Spinal cord (tissue), 10 donors: ENCODE measurements around the gene RNASE8. TPM values are rescaled to one million over a fixed set of nuclear protein-coding genes. Genes with fewer than 3 reads are reported as not detected.
A peak's percentile ranks its signal among the peaks of the same experiment; 100 is the strongest.

Experiments
- DNase-seq, 6 donors: peaks; one replicate each; pipeline versions ENCODE4 v3.0.0 to v3.0.0-alpha.2; 2013 to 2015; ENCODE audit warnings: low spot score in 6 of 6, low read depth in 4 of 6
- H3K27ac ChIP-seq: one replicate; pipeline ENCODE4 v1.5.1; 2013; ENCODE audit warnings: low read depth, low read length, control low read depth
- H3K27me3 ChIP-seq: one replicate; pipeline ENCODE4 v1.6.1; 2013; ENCODE audit warnings: low read length; ENCODE audit not compliant: control insufficient read depth, insufficient read depth
- H3K36me3 ChIP-seq: one replicate; pipeline ENCODE4 v1.6.1; 2013; ENCODE audit warnings: low read length; ENCODE audit not compliant: control insufficient read depth, insufficient read depth
- H3K4me1 ChIP-seq: one replicate; pipeline ENCODE4 v1.6.1; 2013; ENCODE audit warnings: low read length; ENCODE audit not compliant: control insufficient read depth, insufficient read depth
- H3K4me3 ChIP-seq: one replicate; pipeline ENCODE4 v1.5.1; 2013; ENCODE audit warnings: low read depth, low read length, control low read depth
- H3K9me3 ChIP-seq: one replicate; pipeline ENCODE4 v1.6.1; 2013; ENCODE audit warnings: low read length; ENCODE audit not compliant: control insufficient read depth, insufficient read depth
- WGBS: methylation state at CpG from one replicate; pipeline ENCODE4 v1.1.5; 2013; ENCODE audit warnings: missing lambda C conversion rate; ENCODE audit not compliant: insufficient coverage; 5-methylcytosine and 5-hydroxymethylcytosine counted together
- polyA plus RNA-seq, 2 donors: library from polyadenylated mRNA; unstranded; fragments of 120-200 nt; gene quantifications; one replicate each; pipeline ENCODE4 v1.2.1, GENCODE V29; 2013; ENCODE audit not compliant: insufficient read length in 2 of 2
- total RNA-seq, 2 donors: library from RNA; depleted of rRNA in 1 of 2; stranded (reverse); fragments of 120-200 nt in 1 of 2; fragments of >200 nt in 1 of 2; gene quantifications; one replicate each; pipeline versions ENCODE4 v1.2.3 to v1.2.4, GENCODE V29; 2013 to 2014
- donor health status: healthy.

RNASE8 gene
- total and polyA plus RNA-seq, 4 donors = not detected

GRCh38 chr14:21019366-21019765 is 38.3 kb upstream of the RNASE8 start:
- no CpG with 5 or more reads among the region's 1 CpG for WGBS
- H3K4me1 ChIP-seq = peaks cover 16% of the 10 kb centered on the region
- no peak overlapping the region for H3K27ac ChIP-seq
- no peaks in the 10 kb centered on the region for H3K27me3 ChIP-seq
- H3K9me3 ChIP-seq = no peaks in the 10 kb centered on the region
- no peak for DNase-seq
- H3K36me3 ChIP-seq = peaks cover 58% of the 10 kb centered on the region
- H3K4me3 ChIP-seq = no peak overlapping the region

- 81% methylated on average over 3 of the region's 5 CpGs for WGBS
- Histone ChIP-seq H3K9me3 (no peaks in the 10 kb centered on the region), H3K27ac (no peak overlapping the region), H3K4me3 (no peak overlapping the region), H3K4me1 (peaks cover 27% of the 10 kb centered on the region), H3K36me3 (peaks cover 58% of the 10 kb centered on the region), H3K27me3 (no peaks in the 10 kb centered on the region)
- DNase-seq = no peak
Observed at GRCh38 chr14:21020977-21021545, 36.6 kb upstream of the RNASE8 start.

- Histone ChIP-seq H3K27me3 (no peaks in the 10 kb centered on the region), H3K4me1 (peaks cover 34% of the 10 kb centered on the region), H3K27ac (no peak overlapping the region), H3K4me3 (peak overlapping the region; percentile 76), H3K36me3 (peaks cover 47% of the 10 kb centered on the region), H3K9me3 (no peaks in the 10 kb centered on the region)
- 64% methylated on average over 5 of the region's 5 CpGs for WGBS
- no peak for DNase-seq
Observed at GRCh38 chr14:21022686-21023085, 34.9 kb upstream of the RNASE8 start.

GRCh38 chr14:21023174-21023573 is 34.4 kb upstream of the RNASE8 start:
- Histone ChIP-seq H3K27me3 (no peaks in the 10 kb centered on the region), H3K27ac (no peak overlapping the region), H3K4me3 (peak overlapping the region; percentile 76), H3K4me1 (peaks cover 34% of the 10 kb centered on the region), H3K9me3 (no peaks in the 10 kb centered on the region), H3K36me3 (peaks cover 42% of the 10 kb centered on the region)
- WGBS = 51% methylated on average over 7 of the region's 7 CpGs
- no peak for DNase-seq

GRCh38 chr14:21023817-21024584 is 33.6 kb upstream of the RNASE8 start:
- H3K9me3 ChIP-seq = no peaks in the 10 kb centered on the region
- peak in 1 of 6 donors; percentile 13 for DNase-seq
- H3K4me1 ChIP-seq = peaks cover 34% of the 10 kb centered on the region
- peaks cover 34% of the 10 kb centered on the region for H3K36me3 ChIP-seq
- 6% methylated on average over 8 of the region's 17 CpGs for WGBS
- peak overlapping the region; percentile 76 for H3K4me3 ChIP-seq
- no peaks in the 10 kb centered on the region for H3K27me3 ChIP-seq
- peak overlapping the region; percentile 85 for H3K27ac ChIP-seq

- H3K36me3 ChIP-seq = peaks cover 26% of the 10 kb centered on the region
- H3K4me1 ChIP-seq = peaks cover 34% of the 10 kb centered on the region
- H3K27ac ChIP-seq = peak within 1 kb of the TSS; percentile 95
- DNase-seq = peak in 4 of 6 donors; percentile 50 to 89 (median 72)
- H3K4me3 ChIP-seq = peak within 1 kb of the TSS; percentile 76
- no peaks in the 10 kb centered on the region for H3K27me3 ChIP-seq
- WGBS = under 1% methylated on average over 48 of the region's 72 CpGs
- H3K9me3 ChIP-seq = no peaks in the 10 kb centered on the region
Observed at GRCh38 chr14:21024585-21025370, 32.8 kb upstream of the RNASE8 start, which contains the start of gene NDRG2. Gene NDRG2 (minus strand): TSS chr14:21025061. CDS start chr14:21023315, 1,746 bp downstream.

GRCh38 chr14:21025371-21026273 is 32.0 kb upstream of the RNASE8 start:
- peak in 5 of 6 donors; percentile 44 to 90 (median 69) for DNase-seq
- no peaks in the 10 kb centered on the region for H3K27me3 ChIP-seq
- H3K36me3 ChIP-seq = peaks cover 18% of the 10 kb centered on the region
- no peaks in the 10 kb centered on the region for H3K9me3 ChIP-seq
- WGBS = under 1% methylated on average over 34 of the region's 58 CpGs
- H3K27ac ChIP-seq = peak overlapping the region; percentile 95
- peak overlapping the region; percentile 76 for H3K4me3 ChIP-seq
- peaks cover 34% of the 10 kb centered on the region for H3K4me1 ChIP-seq

- H3K4me3 ChIP-seq = peak overlapping the region; percentile 38
- H3K36me3 ChIP-seq = peaks cover 12% of the 10 kb centered on the region
- peak overlapping the region; percentile 95 for H3K27ac ChIP-seq
- H3K4me1 ChIP-seq = peaks cover 34% of the 10 kb centered on the region
- 32% methylated on average over 6 of the region's 7 CpGs for WGBS
- H3K9me3 ChIP-seq = no peaks in the 10 kb centered on the region
- no peaks in the 10 kb centered on the region for H3K27me3 ChIP-seq
- DNase-seq = peak; percentile 60 to 93 (median 74)
Observed at GRCh38 chr14:21026274-21026987, 31.2 kb upstream of the RNASE8 start.
